A549 (cell line): ENCODE data around the gene GAS7. TPM values are rescaled to one million over a fixed set of nuclear protein-coding genes. Genes with fewer than 3 reads are reported as not detected.
A peak's percentile ranks its signal among the peaks of the same experiment; 100 is the strongest.

Experiments
- ATAC-seq, 2 experiments: fragments of 200-7000 bp in 1 of 2; fragments of >200 bp in 1 of 2; cut with Nextera tagmentation in 1 of 2; cut with Tn5 transposase in 1 of 2; 3 replicates each; pipeline versions ENCODE4 v1.8.0 to v1.9.1; 2018 to 2020; ENCODE audit warnings: mild to moderate bottlenecking in 1 of 2, moderate library complexity in 1 of 2
- CTCF ChIA-PET: fragments of 300-600 bp; sonication (Branson Sonifier 250); formaldehyde crosslinking; extraction: SDS; loops from one replicate; lab custom pipeline; 2021; ENCODE audit warnings: antibody characterized with exemption, inconsistent platforms; lab: Yijun Ruan, JAX
- POLR2A ChIA-PET: fragments of 350-600 bp; formaldehyde crosslinking; extraction: SDS; loops from one replicate; lab custom pipeline; 2021; ENCODE audit warnings: antibody characterized with exemption, inconsistent platforms; lab: Yijun Ruan, JAX
- DNase-seq, 2 experiments: peaks; one replicate each; pipeline versions ENCODE4 v3.0.0 to v3.0.0-alpha.2; 2011 to 2016; ENCODE audit warnings: low read depth in 1 of 2, low spot score in 1 of 2
- FAIRE-seq: peaks from 2 replicates; lab custom pipeline; 2011; peaks lifted over from hg19 to GRCh38; lab: Jason Lieb, UNC
- H3K27ac ChIP-seq, 2 experiments: fragments of >200 bp; sonication (Bioruptor Twin); formaldehyde crosslinking; 3 replicates each; pipeline ENCODE4 v1.5.1; 2016 to 2017
- H3K4me1 ChIP-seq: fragments of >200 bp; sonication (Bioruptor Twin); formaldehyde crosslinking; 3 replicates; pipeline ENCODE4 v1.6.1; 2016
- H3K4me2 ChIP-seq: fragments of >200 bp; sonication (Bioruptor Twin); formaldehyde crosslinking; 3 replicates; pipeline ENCODE4 v1.6.1; 2016
- H3K4me3 ChIP-seq: fragments of >200 bp; sonication (Bioruptor Twin); formaldehyde crosslinking; 3 replicates; pipeline ENCODE4 v1.5.1; 2016
- H3K9me3 ChIP-seq: fragments of >200 bp; sonication (Bioruptor Twin); formaldehyde crosslinking; 3 replicates; pipeline ENCODE4 v1.6.1; 2016
- BHLHE40 ChIP-seq: IDR thresholded peaks from 2 replicates; pipeline ENCODE4 v1.6.1; 2012; ENCODE audit warnings: low read depth, low read length, inconsistent platforms
- CEBPB ChIP-seq, 2 experiments: fragments of >200 bp in 1 of 2; sonication (Bioruptor Twin) in 1 of 2; formaldehyde crosslinking in 1 of 2; IDR thresholded peaks; 2 replicates each; pipeline ENCODE4 v1.6.1; 2012 to 2016
- FOSB ChIP-seq: fragments of 250-450 bp; sonication (Bioruptor Pico); IDR thresholded peaks from 2 replicates; pipeline ENCODE4 v1.5.0; 2020; ENCODE audit warnings: mild to moderate bottlenecking, moderate library complexity
- GATA3 ChIP-seq: IDR thresholded peaks from 2 replicates; pipeline ENCODE4 v1.6.1; 2012; ENCODE audit warnings: borderline replicate concordance
- JUN ChIP-seq, 2 experiments: fragments of >200 bp; sonication (Bioruptor Twin); formaldehyde crosslinking; IDR thresholded peaks; 2 replicates in 1 of 2; 3 replicates in 1 of 2; pipeline ENCODE4 v1.6.1; 2016 to 2017
- JUNB ChIP-seq: fragments of >200 bp; sonication (Bioruptor Twin); formaldehyde crosslinking; IDR thresholded peaks from 2 replicates; pipeline ENCODE4 v1.6.1; 2016
- MAFK ChIP-seq: fragments of 450-650 bp; IDR thresholded peaks from 2 replicates; pipeline ENCODE4 v1.6.1; 2014; ENCODE audit not compliant: partially characterized antibody
- NFE2L2 ChIP-seq: fragments of 150-350 bp; conservative IDR thresholded peaks from 2 replicates; pipeline ENCODE4 v1.6.1; 2014; ENCODE audit warnings: low read length
- NR3C1 ChIP-seq: fragments of >200 bp; sonication (Bioruptor Twin); formaldehyde crosslinking; IDR thresholded peaks from 3 replicates; pipeline ENCODE4 v1.6.1; 2017
- POLR2AphosphoS2 ChIP-seq: conservative IDR thresholded peaks from 2 replicates; pipeline ENCODE4 v1.6.1; 2012; ENCODE audit warnings: low read length, improper control_type of control experiment, inconsistent platforms
- RARB ChIP-seq: fragments of 250-450 bp; sonication (Bioruptor Pico); IDR thresholded peaks from 2 replicates; pipeline ENCODE4 v1.8.0; 2021; ENCODE audit warnings: mild to moderate bottlenecking, moderate library complexity
- RCOR1 ChIP-seq: fragments of 150-350 bp; IDR thresholded peaks from 2 replicates; pipeline ENCODE4 v1.6.1; 2014; ENCODE audit warnings: antibody characterized with exemption, low read length, low read depth
- WGBS: methylation state at CpG from one replicate; pipeline ENCODE4 v1.1.6; 2017; ENCODE audit errors: missing lambda C conversion rate; 5-methylcytosine and 5-hydroxymethylcytosine counted together
- polyA plus RNA-seq, 4 experiments: library from polyadenylated mRNA; depleted of rRNA in 3 of 4; stranded (reverse); fragments of >200 nt; fragmentation: RNase III in 1 of 4; extraction: RNeasy Plus Mini Kit Qiagen cat#74134 plus additional on column Dnase treatment in 1 of 4; gene quantifications; 2 replicates in 3 of 4; 3 replicates in 1 of 4; pipeline ENCODE4 v1.2.3, GENCODE V29; 2011 to 2017
- TF ChIP-seq, protein P1 (sequence below): fragments of 250-450 bp; sonication (Bioruptor Pico); IDR thresholded peaks from 2 replicates; pipeline ENCODE4 v1.5.0; 2020; ENCODE audit warnings: low read depth, mild to moderate bottlenecking, moderate library complexity
- TF ChIP-seq, protein P2 (sequence below): IDR thresholded peaks from 2 replicates; pipeline ENCODE4 v1.6.1; 2012
- TF ChIP-seq, protein P3 (sequence below): IDR thresholded peaks from 2 replicates; pipeline ENCODE4 v1.6.1; 2012
- TF ChIP-seq, protein P4 (sequence below): fragments of 250-450 bp; sonication (Bioruptor Pico); IDR thresholded peaks from 2 replicates; pipeline ENCODE4 v1.5.0; 2021; ENCODE audit warnings: mild to moderate bottlenecking, moderate library complexity, borderline replicate concordance
- TF ChIP-seq, protein P5 (sequence below): fragments of >200 bp; sonication (Bioruptor Twin); formaldehyde crosslinking; IDR thresholded peaks from 3 replicates; pipeline ENCODE4 v1.6.1; 2016

Gene GAS7
- polyA plus RNA-seq, 2 of the 4 experiments (the other 2 are of a cell fraction): 1.3 to 1.5 TPM

DNA sequence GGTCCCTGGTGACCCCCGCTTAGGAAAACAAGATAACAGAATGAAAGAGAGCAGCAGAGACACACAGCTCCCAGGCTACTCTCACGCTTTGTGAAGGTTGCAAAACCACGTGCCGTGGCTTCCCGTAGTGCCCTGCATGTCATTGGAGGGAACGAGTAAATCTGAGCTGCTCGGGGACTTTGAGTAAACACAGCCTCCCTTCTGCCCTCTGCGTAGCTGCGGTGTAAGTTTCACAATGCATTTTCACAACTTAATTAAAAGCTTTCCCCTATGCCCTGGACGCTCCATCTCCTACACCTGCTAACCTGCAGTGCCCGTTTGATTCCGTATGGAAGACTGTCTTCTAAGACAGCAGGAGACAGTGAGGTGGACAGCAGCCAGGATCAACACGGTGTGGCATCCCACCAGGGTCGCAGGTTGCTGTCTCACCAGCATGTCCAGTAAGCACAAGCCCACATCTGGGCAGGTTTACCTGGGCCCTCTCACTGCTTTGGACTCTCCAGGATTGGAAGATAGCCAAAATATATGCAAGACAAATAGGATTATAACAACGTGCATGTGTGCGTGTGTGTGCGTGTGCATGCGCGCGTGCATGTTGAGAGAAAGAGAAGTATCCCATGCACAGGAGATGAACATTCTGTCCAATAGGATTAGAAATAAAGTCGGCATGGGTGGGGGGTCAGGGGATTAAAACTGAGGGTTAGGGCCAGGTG, 177.0 kb downstream of the GAS7 start:
- DNase-seq: no peak
- H3K4me2 ChIP-seq: peak overlapping the region; percentile 14; the same call in 1 of the 3 replicates
- no peak overlapping the region for H3K4me3 ChIP-seq
- no peaks in the 10 kb centered on the region for H3K4me1 ChIP-seq
- FAIRE-seq: no peak
- POLR2A ChIA-PET: no interaction called here
- WGBS: 40% methylated on average over 21 of the region's 21 CpGs
- H3K9me3 ChIP-seq: no peaks in the 10 kb centered on the region
- TF ChIP-seq RARB (CRISPR knock-in tag) (no peak), BHLHE40 (no peak), JUN (IDR thresholded peaks at IDR 0.05) (no peak), FOSB (CRISPR knock-in tag) (no peak)
- TF ChIP-seq, protein P1, sequence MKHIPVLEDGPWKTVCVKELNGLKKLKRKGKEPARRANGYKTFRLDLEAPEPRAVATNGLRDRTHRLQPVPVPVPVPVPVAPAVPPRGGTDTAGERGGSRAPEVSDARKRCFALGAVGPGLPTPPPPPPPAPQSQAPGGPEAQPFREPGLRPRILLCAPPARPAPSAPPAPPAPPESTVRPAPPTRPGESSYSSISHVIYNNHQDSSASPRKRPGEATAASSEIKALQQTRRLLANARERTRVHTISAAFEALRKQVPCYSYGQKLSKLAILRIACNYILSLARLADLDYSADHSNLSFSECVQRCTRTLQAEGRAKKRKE: no peak
- TF ChIP-seq, protein P2, sequence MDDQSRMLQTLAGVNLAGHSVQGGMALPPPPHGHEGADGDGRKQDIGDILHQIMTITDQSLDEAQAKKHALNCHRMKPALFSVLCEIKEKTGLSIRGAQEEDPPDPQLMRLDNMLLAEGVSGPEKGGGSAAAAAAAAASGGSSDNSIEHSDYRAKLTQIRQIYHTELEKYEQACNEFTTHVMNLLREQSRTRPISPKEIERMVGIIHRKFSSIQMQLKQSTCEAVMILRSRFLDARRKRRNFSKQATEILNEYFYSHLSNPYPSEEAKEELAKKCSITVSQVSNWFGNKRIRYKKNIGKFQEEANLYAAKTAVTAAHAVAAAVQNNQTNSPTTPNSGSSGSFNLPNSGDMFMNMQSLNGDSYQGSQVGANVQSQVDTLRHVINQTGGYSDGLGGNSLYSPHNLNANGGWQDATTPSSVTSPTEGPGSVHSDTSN: no peak
- ATAC-seq: peak in 1 of 2 experiments; percentile 34; a peak in 1 of 6 replicates
- CTCF ChIA-PET: interaction anchor here (0.5 to 1.0 kb wide), 3 partner anchors 59 to 467 kb away, joined by 3 read pairs; no protein-coding TSS in a partner anchor
- H3K27ac ChIP-seq: no peak overlapping the region

DNA sequence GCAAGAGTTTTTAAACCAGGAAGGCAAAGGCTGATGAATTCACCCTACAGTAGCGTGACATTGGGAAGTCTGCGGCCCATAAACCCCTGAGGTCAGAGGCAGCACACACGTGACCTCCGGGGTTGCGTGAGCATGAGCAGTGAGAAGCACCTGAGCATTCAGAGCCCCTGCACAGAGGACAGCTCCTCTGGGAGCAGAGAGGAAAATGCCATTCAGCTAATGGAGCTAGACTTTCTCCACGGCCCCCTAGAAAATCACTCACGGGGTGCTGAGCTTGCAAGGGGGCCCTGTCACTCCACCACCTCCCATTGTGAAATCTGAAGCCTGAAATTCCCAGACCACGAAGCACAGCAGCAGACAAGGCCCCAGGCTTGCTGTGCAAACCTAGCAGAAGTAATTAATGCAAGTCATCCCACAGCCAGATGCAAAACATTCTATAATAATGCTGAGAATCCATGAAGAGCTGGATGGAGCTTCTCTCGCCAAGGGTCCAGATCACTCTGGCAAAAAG, 178.4 kb downstream of the GAS7 start:
- Histone ChIP-seq H3K4me3 (no peak overlapping the region), H3K9me3 (no peaks in the 10 kb centered on the region), H3K27ac (no peak overlapping the region), H3K4me1 (no peaks in the 10 kb centered on the region), H3K4me2 (no peak overlapping the region)
- WGBS: 58% methylated on average over 9 of the region's 9 CpGs
- DNase-seq (no peak), ATAC-seq (no peak), FAIRE-seq (no peak)
- POLR2A ChIA-PET: no interaction called here
- CTCF ChIA-PET: interaction anchor here (0.8 kb wide), 1 partner anchor 597 kb away, joined by 3 read pairs; no protein-coding TSS in a partner anchor
- TF ChIP-seq RCOR1 (no peak), POLR2AphosphoS2 (no peak), MAFK (peak; percentile 41), NR3C1 (no peak), NFE2L2 (peak; percentile 83), GATA3 (no peak)
- TF ChIP-seq, protein P3, sequence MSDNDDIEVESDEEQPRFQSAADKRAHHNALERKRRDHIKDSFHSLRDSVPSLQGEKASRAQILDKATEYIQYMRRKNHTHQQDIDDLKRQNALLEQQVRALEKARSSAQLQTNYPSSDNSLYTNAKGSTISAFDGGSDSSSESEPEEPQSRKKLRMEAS: no peak
- TF ChIP-seq, protein P1: no peak

DNA sequence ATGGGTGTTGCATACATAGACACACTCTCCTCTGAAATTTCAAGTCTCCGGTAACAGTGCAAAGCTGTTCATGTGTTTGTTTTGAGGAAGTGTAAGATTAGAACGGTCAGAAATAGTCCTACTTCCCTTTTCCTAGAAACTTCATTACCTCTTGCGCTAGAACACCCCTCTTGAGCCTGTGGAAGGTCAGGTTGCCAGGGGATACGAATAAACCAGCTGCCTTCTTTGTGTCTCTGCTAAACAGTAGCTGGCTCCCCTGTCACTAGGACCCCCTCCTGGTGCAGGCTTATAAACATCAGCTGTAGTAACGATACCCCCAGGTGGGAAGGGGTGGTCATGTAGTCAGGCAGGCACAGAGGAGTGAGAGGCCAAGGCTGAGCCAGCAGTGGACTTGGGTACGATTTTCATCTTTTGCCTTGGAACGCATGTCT, 179.9 kb downstream of the GAS7 start:
- WGBS: 41% methylated on average over 7 of the region's 7 CpGs
- CTCF ChIA-PET: interaction anchor here (0.5 to 1.7 kb wide), 3 partner anchors 17 to 145 kb away, joined by 3 to 4 read pairs (median 3); no protein-coding TSS in a partner anchor
- TF ChIP-seq GATA3 (no peak), CEBPB (IDR thresholded peaks at IDR 0.05) (no peak), MAFK (no peak), JUNB (no peak), RCOR1 (no peak)
- TF ChIP-seq, protein P4, sequence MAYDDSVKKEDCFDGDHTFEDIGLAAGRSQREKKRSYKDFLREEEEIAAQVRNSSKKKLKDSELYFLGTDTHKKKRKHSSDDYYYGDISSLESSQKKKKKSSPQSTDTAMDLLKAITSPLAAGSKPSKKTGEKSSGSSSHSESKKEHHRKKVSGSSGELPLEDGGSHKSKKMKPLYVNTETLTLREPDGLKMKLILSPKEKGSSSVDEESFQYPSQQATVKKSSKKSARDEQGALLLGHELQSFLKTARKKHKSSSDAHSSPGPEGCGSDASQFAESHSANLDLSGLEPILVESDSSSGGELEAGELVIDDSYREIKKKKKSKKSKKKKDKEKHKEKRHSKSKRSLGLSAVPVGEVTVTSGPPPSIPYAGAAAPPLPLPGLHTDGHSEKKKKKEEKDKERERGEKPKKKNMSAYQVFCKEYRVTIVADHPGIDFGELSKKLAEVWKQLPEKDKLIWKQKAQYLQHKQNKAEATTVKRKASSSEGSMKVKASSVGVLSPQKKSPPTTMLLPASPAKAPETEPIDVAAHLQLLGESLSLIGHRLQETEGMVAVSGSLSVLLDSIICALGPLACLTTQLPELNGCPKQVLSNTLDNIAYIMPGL (CRISPR knock-in tag): no peak
- TF ChIP-seq, protein P5, sequence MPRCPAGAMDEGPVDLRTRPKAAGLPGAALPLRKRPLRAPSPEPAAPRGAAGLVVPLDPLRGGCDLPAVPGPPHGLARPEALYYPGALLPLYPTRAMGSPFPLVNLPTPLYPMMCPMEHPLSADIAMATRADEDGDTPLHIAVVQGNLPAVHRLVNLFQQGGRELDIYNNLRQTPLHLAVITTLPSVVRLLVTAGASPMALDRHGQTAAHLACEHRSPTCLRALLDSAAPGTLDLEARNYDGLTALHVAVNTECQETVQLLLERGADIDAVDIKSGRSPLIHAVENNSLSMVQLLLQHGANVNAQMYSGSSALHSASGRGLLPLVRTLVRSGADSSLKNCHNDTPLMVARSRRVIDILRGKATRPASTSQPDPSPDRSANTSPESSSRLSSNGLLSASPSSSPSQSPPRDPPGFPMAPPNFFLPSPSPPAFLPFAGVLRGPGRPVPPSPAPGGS: no peak
- TF ChIP-seq, all 56 proteins: peak for 0
- Histone ChIP-seq H3K4me1 (no peaks in the 10 kb centered on the region), H3K4me2 (no peak overlapping the region), H3K4me3 (no peak overlapping the region), H3K9me3 (no peaks in the 10 kb centered on the region), H3K27ac (no peak overlapping the region)
- POLR2A ChIA-PET: no interaction called here
- no peak for FAIRE-seq
- no peak for ATAC-seq
- DNase-seq: no peak
